Panc1 (cell line): Measurements from ENCODE around the gene CD44. TPM values are rescaled to one million over a fixed set of nuclear protein-coding genes. Genes with fewer than 3 reads are reported as not detected.

Source experiments
- ATAC-seq: fragments of 200-7000 bp; cut with Tn5 transposase; 2 replicates; pipeline ENCODE4 v1.9.1; 2020; ENCODE audit warnings: mild to moderate bottlenecking, moderate library complexity
- BruUV-seq: library from RNA; stranded (reverse); fragments of 400-500 nt; replicated peaks from 2 replicates; lab custom pipeline; 2021; lab: Mats Ljungman, UMichigan
- CTCF ChIA-PET: fragments of 300-600 bp; sonication (Branson Sonifier 250); formaldehyde crosslinking; loops from one replicate; lab custom pipeline; 2022; ENCODE audit warnings: antibody characterized with exemption; lab: Charles Lee
- POLR2A ChIA-PET: fragments of 300-600 bp; sonication (Branson Sonifier 250); formaldehyde crosslinking; loops from one replicate; lab custom pipeline; 2022; ENCODE audit warnings: antibody characterized with exemption; lab: Charles Lee
- DNase-seq: peaks from one replicate; pipeline ENCODE4 v3.0.0-alpha.2; 2010; ENCODE audit warnings: low read depth, low spot score
- H3K27ac ChIP-seq: 2 replicates; pipeline ENCODE4 v1.5.1; 2011; ENCODE audit warnings: mild to moderate bottlenecking, low read length, inconsistent platforms
- H3K27me3 ChIP-seq: fragments of 200-500 bp; sonication (Bioruptor generic); 2 replicates; pipeline ENCODE4 v1.6.0; 2014; ENCODE audit warnings: low read length, inconsistent platforms; ENCODE audit not compliant: control insufficient read depth, insufficient read depth
- H3K36me3 ChIP-seq: fragments of 200-500 bp; sonication (Bioruptor generic); 2 replicates; pipeline ENCODE4 v1.5.1; 2014; ENCODE audit warnings: inconsistent platforms, mild to moderate bottlenecking, low read length, moderate library complexity; ENCODE audit not compliant: control insufficient read depth, insufficient read depth
- H3K4me1 ChIP-seq: 2 replicates; pipeline ENCODE4 v1.5.1; 2011; ENCODE audit warnings: inconsistent platforms, mild to moderate bottlenecking, low read length, moderate library complexity; ENCODE audit not compliant: control insufficient read depth, insufficient read depth
- H3K4me3 ChIP-seq, 2 experiments: 2 replicates each; pipeline ENCODE4 v1.5.1; 2011 to 2012; ENCODE audit warnings: low read depth in 2 of 2, low read length in 2 of 2, mild to moderate bottlenecking in 2 of 2, inconsistent platforms in 1 of 2, moderate library complexity in 1 of 2
- H3K9me3 ChIP-seq: fragments of 200-500 bp; sonication (Bioruptor generic); 2 replicates; pipeline ENCODE4 v1.5.1; 2014; ENCODE audit warnings: low read depth, mild to moderate bottlenecking, inconsistent platforms, low read length, moderate library complexity; ENCODE audit not compliant: control insufficient read depth, insufficient read depth
- CTCF ChIP-seq: fragments of 450-650 bp; IDR thresholded peaks from 2 replicates; pipeline ENCODE4 v1.5.1; 2017; ENCODE audit warnings: mild to moderate bottlenecking
- POLR2AphosphoS5 ChIP-seq: IDR thresholded peaks from 2 replicates; pipeline ENCODE4 v1.6.1; 2012; ENCODE audit warnings: mild to moderate bottlenecking, low read depth, low read length, moderate library complexity
- REST ChIP-seq, 2 experiments: IDR thresholded peaks; 2 replicates each; pipeline ENCODE4 v1.6.1; 2011 to 2012; ENCODE audit warnings: low read depth in 2 of 2, control low read depth in 1 of 2, low read length in 1 of 2, mild to moderate bottlenecking in 1 of 2, moderate library complexity in 1 of 2; ENCODE audit not compliant: insufficient read depth in 1 of 2
- SIN3A ChIP-seq: IDR thresholded peaks from 2 replicates; pipeline ENCODE4 v1.6.1; 2012; ENCODE audit warnings: low read depth, mild to moderate bottlenecking, low read length, moderate library complexity, borderline replicate concordance; ENCODE audit not compliant: insufficient read depth
- TCF7L2 ChIP-seq: IDR thresholded peaks from 2 replicates; pipeline ENCODE4 v1.6.1; 2011; ENCODE audit warnings: mild to moderate bottlenecking, low read depth, low read length, inconsistent platforms
- in situ Hi-C: cut with HindIII; loops from 2 replicates; pipeline ENCODE4 v1.10.0; 2016; ENCODE audit warnings: low sequenced_read_pairs, low pct_unique_long_range_greater_than_20kb
- intact Hi-C: fragments of 100-400 bp; cut with micrococcal nuclease; formaldehyde crosslinking; loops from one replicate; pipeline ENCODE4 v1.10.0; 2022; ENCODE audit not compliant: unreplicated experiment
- total RNA-seq: library from RNA; stranded (reverse); gene quantifications from one replicate; pipeline ENCODE4 v1.2.1, GENCODE V29; 2021; ENCODE audit not compliant: unreplicated experiment

Gene CD44
- total RNA-seq, 1 experiment from 2014 or later, result 1,819 TPM

GRCh38 chr11:35216962-35217678 lies 78.1 kb downstream of the CD44 start:
- in situ Hi-C loops (no loop called here), intact Hi-C loops (no loop called here)
- POLR2A ChIA-PET, result no interaction called here
- peak; percentile 33 for ATAC-seq
- Histone ChIP-seq H3K27ac (peak overlapping the region; percentile 72), H3K27me3 (no peaks in the 10 kb centered on the region), H3K36me3 (peaks cover 58% of the 10 kb centered on the region), H3K4me3 (no peak overlapping the region), H3K4me1 (peaks cover 90% of the 10 kb centered on the region), H3K9me3 (no peaks in the 10 kb centered on the region)
- CTCF ChIA-PET, result no interaction called here
- no TSS peak for BruUV-seq
- no peak for DNase-seq
- TF ChIP-seq POLR2AphosphoS5, result no peak
- no peak for TF ChIP-seq CTCF
- no peak for TF ChIP-seq SIN3A
- peak; percentile 53; the same call in 1 of the 2 replicates for TF ChIP-seq TCF7L2
- TF ChIP-seq REST (IDR thresholded peaks at IDR 0.05; ENCODE audit: insufficient read depth in 1 of 2, low read depth in 2 of 2, low read length in 1 of 2), result no peak

GRCh38 chr11:35218956-35219355 lies 80.0 kb downstream of the CD44 start:
- intact Hi-C loops (no loop called here), in situ Hi-C loops (no loop called here)
- CTCF ChIA-PET, result no interaction called here
- Histone ChIP-seq H3K36me3 (peaks cover 69% of the 10 kb centered on the region), H3K27me3 (no peaks in the 10 kb centered on the region), H3K4me3 (no peak overlapping the region), H3K4me1 (peaks cover 94% of the 10 kb centered on the region), H3K9me3 (no peaks in the 10 kb centered on the region), H3K27ac (peak overlapping the region; percentile 73)
- no peak for TF ChIP-seq SIN3A
- no peak for TF ChIP-seq POLR2AphosphoS5
- no peak for TF ChIP-seq TCF7L2
- no peak for TF ChIP-seq CTCF
- TF ChIP-seq REST (IDR thresholded peaks at IDR 0.05; ENCODE audit: insufficient read depth in 1 of 2, low read depth in 2 of 2, low read length in 1 of 2), result no peak
- POLR2A ChIA-PET, result no interaction called here
- ATAC-seq (no peak; the same call in 1 of the 2 replicates), DNase-seq (no peak)
- BruUV-seq, result no TSS peak
